HG03342 (cell line): ENCODE data around the gene AP3M1.

Source experiments
- ATAC-seq: cut with Tn5 transposase; IDR thresholded peaks from one replicate; pipeline ENCODE4 v1.9.1; 2021; ENCODE audit warnings: mild to moderate bottlenecking, moderate library complexity; ENCODE audit not compliant: unreplicated experiment

AP3M1 gene

GRCh38 chr10:74117738-74118137 lies 32.9 kb downstream of the AP3M1 start:
- ATAC-seq: no peak

DNA sequence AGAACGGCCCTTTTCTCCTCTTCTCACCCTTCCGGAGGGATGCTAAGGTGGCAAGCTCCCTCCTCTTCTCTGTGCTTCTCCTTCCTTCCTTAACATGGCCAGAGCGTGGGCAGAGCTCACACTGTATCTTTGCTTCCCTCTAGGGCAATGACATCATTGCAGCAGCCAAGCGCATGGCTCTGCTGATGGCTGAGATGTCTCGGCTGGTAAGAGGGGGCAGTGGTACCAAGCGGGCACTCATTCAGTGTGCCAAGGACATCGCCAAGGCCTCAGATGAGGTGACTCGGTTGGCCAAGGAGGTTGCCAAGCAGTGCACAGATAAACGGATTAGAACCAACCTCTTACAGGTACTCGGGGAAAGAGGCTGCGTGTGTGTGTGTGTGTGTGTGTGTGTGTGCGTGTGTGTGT lies 36.6 kb downstream of the AP3M1 start:
- no peak for ATAC-seq

GRCh38 chr10:74113546-74113945 lies 37.1 kb downstream of the AP3M1 start:
- no peak for ATAC-seq

GRCh38 chr10:74111799-74112198 lies 38.8 kb downstream of the AP3M1 start:
- no peak for ATAC-seq

DNA sequence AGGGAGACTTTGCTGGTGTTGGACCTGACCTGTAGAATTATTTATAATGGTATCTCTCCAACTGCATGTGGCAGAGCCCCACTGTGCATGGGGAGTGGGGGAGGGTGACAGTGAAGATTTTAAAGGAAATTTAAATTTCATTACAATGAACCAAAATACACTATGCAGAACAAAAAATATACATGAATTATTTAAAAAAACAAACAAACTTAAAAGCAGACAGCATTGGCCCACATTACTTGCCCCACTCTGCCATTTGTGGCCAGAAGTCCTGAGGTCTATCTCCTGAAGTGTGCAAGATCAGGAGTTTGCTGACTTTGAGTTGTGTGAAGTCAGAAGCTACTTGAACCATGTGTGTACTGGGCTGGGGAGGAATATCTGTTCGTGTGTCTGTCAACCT lies 40.5 kb downstream of the AP3M1 start:
- no peak for ATAC-seq

- ATAC-seq: no peak
Observed at GRCh38 chr10:74109452-74109851, 41.2 kb downstream of the AP3M1 start.

GRCh38 chr10:74107391-74107790 lies 43.2 kb downstream of the AP3M1 start:
- no peak for ATAC-seq

DNA sequence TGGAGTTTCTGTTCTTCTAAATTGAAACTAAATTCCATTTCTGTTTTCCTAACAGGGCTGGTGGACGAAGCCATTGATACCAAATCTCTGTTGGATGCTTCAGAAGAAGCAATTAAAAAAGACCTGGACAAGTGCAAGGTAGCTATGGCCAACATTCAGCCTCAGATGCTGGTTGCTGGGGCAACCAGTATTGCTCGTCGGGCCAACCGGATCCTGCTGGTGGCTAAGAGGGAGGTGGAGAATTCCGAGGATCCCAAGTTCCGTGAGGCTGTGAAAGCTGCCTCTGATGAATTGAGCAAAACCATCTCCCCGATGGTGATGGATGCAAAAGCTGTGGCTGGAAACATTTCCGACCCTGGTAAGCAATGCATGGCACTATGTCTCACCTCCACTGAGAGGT lies 45.6 kb downstream of the AP3M1 start:
- ATAC-seq: no peak

GRCh38 chr10:74104480-74104879 lies 46.1 kb downstream of the AP3M1 start:
- no peak for ATAC-seq

- no peak for ATAC-seq
Observed at GRCh38 chr10:74103560-74104258, 46.9 kb downstream of the AP3M1 start.

DNA sequence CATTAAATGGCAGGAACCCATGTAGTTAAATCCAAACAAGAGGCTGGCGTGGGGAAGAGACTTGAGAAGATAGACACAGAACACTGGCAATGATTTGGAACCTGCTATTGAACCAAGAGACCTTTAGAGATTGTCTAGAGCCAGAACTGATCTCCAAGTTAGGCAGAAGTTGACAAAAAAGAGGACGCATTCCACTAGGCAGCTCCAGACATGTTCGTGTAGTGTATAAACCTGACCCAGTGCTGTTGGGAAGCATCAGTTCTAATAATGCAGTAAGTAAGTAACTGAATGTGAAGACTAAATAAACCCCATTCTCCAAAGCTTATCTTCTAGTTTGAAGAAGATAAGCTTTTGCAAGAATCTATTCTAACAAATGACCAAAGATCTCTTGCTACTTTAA lies 50.8 kb downstream of the AP3M1 start:
- ATAC-seq: no peak

- ATAC-seq: no peak
Observed at GRCh38 chr10:74099420-74099819, 51.2 kb downstream of the AP3M1 start.

DNA sequence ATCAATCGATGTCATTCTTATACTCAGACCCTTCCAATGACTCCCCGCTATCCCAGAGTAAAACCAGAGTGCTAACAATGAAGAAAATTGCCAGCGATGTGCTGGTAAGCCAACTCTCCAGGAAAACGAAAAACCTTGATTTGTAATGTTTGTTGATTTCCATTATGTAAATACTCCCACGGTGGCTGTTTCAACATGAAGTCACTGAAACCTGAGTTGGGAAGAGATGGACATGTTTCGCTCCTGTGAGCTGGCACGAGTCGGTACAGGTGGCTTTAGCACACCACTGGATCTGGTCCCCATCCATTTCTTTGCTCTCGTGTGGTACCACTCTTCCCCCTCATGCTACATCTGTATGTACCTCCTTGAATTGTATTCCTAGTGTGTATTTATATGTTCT lies 52.9 kb downstream of the AP3M1 start:
- ATAC-seq: no peak

DNA sequence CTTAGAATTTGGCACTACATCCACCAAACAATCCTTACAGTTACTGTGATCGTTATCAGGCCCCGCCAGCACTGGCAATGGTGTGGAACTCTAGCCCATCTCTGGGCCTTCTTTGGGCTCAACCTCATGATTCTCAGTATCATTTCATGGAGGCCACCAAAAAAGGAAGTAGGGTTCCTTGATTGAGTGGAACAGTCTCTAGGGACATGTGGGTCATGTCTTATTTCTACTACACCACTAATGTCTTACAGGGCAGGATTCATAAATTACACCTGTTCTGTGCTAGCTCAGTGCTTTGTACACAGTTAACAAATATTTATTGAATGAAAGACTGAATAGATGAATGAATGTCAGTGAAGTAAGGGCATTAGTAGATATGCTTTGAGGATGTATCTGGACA lies 53.9 kb downstream of the AP3M1 start:
- peak; percentile 87 for ATAC-seq

GRCh38 chr10:74094231-74094630 lies 56.4 kb downstream of the AP3M1 start:
- ATAC-seq: no peak

GRCh38 chr10:74093530-74094164 lies 57.0 kb downstream of the AP3M1 start:
- ATAC-seq: no peak

DNA sequence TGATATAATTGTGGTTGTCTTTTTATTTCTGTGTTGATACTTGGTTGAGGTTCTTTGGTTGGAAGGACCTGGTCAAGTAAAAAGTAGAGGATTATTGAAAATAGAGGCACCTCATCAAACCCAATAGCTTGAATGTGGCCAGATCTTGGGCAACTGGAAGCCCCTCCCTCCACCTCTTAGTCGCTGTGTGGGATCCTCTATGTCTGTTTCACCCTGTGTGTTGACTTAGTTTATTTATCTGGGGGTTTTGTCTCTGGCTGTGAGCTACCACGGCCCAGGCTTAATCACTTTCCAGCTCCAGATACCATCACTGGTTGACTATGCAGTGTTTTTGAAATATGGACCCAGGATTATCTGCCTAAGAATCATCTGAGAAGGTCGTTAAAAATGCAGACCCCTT lies 58.3 kb downstream of the AP3M1 start:
- ATAC-seq: no peak

DNA sequence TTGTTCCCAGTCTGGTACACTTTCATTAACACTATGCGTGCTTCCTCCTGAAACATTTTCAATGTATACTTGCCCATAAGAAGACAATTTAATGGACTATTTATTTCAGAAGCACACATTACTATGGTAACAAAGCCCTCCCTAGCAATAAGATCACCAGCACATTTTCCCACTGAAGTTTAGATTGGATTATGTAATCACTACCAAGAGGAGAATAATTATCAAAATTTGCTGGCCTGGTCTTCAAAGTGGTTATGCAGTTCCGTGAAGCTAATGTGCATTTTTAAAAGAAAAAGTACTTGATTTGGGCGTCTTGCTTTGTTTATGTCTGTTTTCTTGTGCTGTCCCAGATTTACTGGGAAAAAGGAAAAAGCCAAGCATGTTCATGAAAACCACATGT lies 61.9 kb downstream of the AP3M1 start:
- no peak for ATAC-seq

GRCh38 chr10:74086317-74086716 lies 64.3 kb downstream of the AP3M1 start:
- ATAC-seq: no peak

- peak; percentile 64 for ATAC-seq
Observed at GRCh38 chr10:74084955-74085354, 65.7 kb downstream of the AP3M1 start.

DNA sequence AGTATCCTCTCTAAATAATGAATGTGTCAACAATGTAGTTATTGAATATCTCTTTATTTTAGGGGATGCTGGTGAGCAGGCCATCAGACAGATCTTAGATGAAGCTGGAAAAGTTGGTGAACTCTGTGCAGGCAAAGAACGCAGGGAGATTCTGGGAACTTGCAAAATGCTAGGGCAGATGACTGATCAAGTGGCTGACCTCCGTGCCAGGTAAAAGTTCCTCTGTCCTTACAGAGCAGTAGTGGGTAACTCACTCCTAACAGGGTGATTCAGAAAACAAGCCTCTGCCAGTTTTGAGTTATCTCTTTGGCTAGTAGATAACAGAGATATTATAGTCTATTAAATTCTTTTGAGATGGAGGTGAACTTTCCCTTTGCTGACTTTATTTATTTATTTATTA lies 67.3 kb downstream of the AP3M1 start:
- ATAC-seq: no peak

DNA sequence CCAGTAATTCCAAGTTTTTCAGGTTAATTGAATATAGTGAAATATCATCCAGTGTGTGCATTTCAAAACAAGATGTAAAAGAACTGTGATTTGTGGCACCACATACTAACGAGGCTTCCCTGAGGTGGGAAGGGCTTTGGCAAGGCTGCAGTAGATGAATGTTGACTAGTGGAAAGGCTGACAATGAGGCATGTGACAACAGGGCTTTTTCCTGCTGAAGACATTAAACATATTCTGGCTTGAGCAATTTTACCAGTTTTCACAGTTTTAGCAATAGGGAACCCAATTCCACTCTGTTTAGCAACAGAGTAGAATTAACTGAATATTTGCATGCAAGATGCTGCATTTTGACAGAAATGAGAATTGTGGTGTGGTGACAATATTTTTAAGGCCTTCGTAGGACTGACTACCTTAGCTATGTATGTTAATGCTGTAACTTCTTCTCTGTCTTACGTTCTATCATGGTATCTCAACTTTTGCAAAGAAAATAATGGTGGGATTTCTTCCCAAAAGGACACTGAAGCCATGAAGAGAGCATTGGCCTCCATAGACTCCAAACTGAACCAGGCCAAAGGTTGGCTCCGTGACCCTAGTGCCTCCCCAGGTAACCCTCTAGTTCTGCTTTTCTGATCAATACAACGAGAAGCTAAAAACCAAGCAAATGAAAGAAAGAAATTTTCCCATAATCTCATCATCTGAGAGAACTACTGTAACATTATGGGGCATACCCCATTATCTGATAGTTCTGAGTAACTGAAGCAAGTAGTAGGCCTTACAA lies 68.5 kb downstream of the AP3M1 start:
- no peak for ATAC-seq
